ENCODE data around the gene KCNIP1. TPM values are rescaled to one million over a fixed set of nuclear protein-coding genes. Genes with fewer than 3 reads are reported as not detected.
A peak's percentile ranks its signal among the peaks of the same experiment; 100 is the strongest.

KCNIP1 gene
- total RNA-seq (2016; rRNA removed; fragmentation: Illumina TruSeq; extraction: Trizol), result not detected in 2 replicates
- not detected in 2 replicates for total RNA-seq (2016; cell fraction: cytosol; rRNA removed; fragmentation: Illumina TruSeq; extraction: Trizol; ENCODE audit: low read depth)
- total RNA-seq (2016; cell fraction: insoluble cytoplasmic fraction; rRNA removed; fragmentation: Illumina TruSeq; extraction: Trizol), result not detected in 2 replicates
- total RNA-seq (2016; cell fraction: membrane; rRNA removed; fragmentation: Illumina TruSeq; extraction: Trizol), result not detected in 2 replicates
- not detected in 2 replicates for total RNA-seq (2016; cell fraction: nucleus; rRNA removed; fragmentation: Illumina TruSeq; extraction: Trizol)
- polyA plus RNA-seq (2011; rRNA removed), result not detected in 2 replicates
- not detected in 2 replicates for polyA plus RNA-seq (2011; cell fraction: cytosol; rRNA removed)
- not detected in 2 replicates for polyA plus RNA-seq (2011; cell fraction: nucleus; rRNA removed)
- not detected in 2 replicates for polyA plus RNA-seq (2012)
- polyA plus RNA-seq (2016; cell fraction: cytosol; fragmentation: Illumina TruSeq; extraction: Trizol; ENCODE audit: low read depth), result not detected in 2 replicates
- polyA plus RNA-seq (2016; cell fraction: insoluble cytoplasmic fraction; fragmentation: Illumina TruSeq; extraction: Trizol; ENCODE audit: low read depth), result not detected in 2 replicates
- not detected in 2 replicates for polyA plus RNA-seq (2016; cell fraction: membrane; fragmentation: Illumina TruSeq; extraction: Trizol; ENCODE audit: low read depth)
- polyA plus RNA-seq (2016; cell fraction: nucleus; fragmentation: Illumina TruSeq; extraction: Trizol; ENCODE audit: insufficient read depth, low read depth), result not detected in 2 replicates
- not detected in 2 replicates for polyA minus RNA-seq (2011; rRNA and poly(A)+ RNA removed; ENCODE audit: low replicate concordance)
- not detected in 2 replicates for polyA minus RNA-seq (2011; cell fraction: cytosol; rRNA and poly(A)+ RNA removed)
- polyA minus RNA-seq (2011; cell fraction: nucleus; rRNA and poly(A)+ RNA removed), result not detected in 2 replicates
- Bru-seq, nascent RNA, result not detected
- BruChase-seq, experiment 1, labeled RNA remaining after a 6-hour chase, result not detected
- BruChase-seq, experiment 2, labeled RNA remaining after a 2-hour chase, result not detected
- long read RNA-seq, experiment 1, result 0 reads
- long read RNA-seq, experiment 2, result 0 reads

DNA sequence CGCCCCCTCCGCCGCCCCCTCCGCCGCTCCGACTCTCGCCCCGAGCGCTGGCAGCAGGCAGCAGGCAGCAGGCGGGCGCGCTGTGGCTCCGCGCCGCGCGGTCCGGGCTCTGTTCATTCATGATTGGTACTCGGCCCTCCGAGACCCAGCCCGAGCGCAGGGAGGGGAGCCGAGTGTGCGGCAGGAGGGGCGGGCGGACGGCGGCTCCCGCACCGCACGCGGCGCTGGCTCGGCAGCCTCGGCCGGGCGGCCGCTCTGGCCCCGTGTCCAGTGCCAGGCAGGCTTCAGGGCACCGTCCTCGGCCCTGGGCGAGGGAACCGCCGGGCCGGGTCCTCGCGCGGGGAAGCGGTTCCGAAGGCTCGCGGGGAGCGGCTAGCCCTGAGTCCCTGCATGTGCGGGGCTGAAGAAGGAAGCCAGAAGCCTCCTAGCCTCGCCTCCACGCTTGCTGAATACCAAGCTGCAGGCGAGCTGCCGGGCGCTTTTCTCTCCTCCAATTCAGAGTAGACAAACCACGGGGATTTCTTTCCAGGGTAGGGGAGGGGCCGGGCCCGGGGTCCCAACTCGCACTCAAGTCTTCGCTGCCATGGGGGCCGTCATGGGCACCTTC, at the start of gene KCNIP1:
KCNIP1 (plus strand) TSS at position 31 of the 607 bp plus-strand sequence.
- ATAC-seq, result no peak
- no peak for FAIRE-seq
- Histone ChIP-seq H3K79me2 (ENCODE audit: insufficient read depth, low read length) (no peaks in the 10 kb centered on the region), H3K4me2 (ENCODE audit: low read depth, low read length) (no peak within 1 kb of the TSS), H3K9ac (ENCODE audit: insufficient read depth, low read depth, low read length) (no peak within 1 kb of the TSS), H3K4me1 (ENCODE audit: insufficient read depth, low read length) (no peaks in the 10 kb centered on the region), H4K20me1 (ENCODE audit: insufficient read depth, low read length) (no peaks in the 10 kb centered on the region), H3K4me3 (replicated peaks in 1 of 3; ENCODE audit: insufficient read depth in 1 of 3, low read depth in 2 of 3, low read length in 3 of 3) (no peak within 1 kb of the TSS), H3K36me3 (replicated peaks in 1 of 2; ENCODE audit: control insufficient read depth in 1 of 2, insufficient read depth in 2 of 2, low read length in 2 of 2) (no peaks in the 10 kb centered on the region), H2AFZ (ENCODE audit: low read length) (no peak within 1 kb of the TSS), H3K27me3 (ENCODE audit: control insufficient read depth in 1 of 2, insufficient read depth in 2 of 2, low read length in 2 of 2) (peaks cover 2 to 31% of the 10 kb centered on the region in 2 experiments; a peak in 4 of 5 replicates), H3K9me3 (ENCODE audit: low read length) (no peaks in the 10 kb centered on the region), H3K27ac (ENCODE audit: extremely low read length, insufficient read depth, low read length) (no peak within 1 kb of the TSS)
- in situ Hi-C loops (cut with HindIII; ENCODE audit: extremely low pct_ligation_motif_present, low pct_unique_long_range_greater_than_20kb) (no loop called here), intact Hi-C loops (cut with micrococcal nuclease; ENCODE audit: unreplicated experiment) (no loop called here)
- POLR2A ChIA-PET, result no interaction called here
- TF ChIP-seq HMG20A (CRISPR knock-in tag; IDR thresholded peaks at IDR 0.05; ENCODE audit: borderline replicate concordance), result no peak
- TF ChIP-seq ZNF879 (CRISPR knock-in tag; IDR thresholded peaks at IDR 0.05), result no peak
- TF ChIP-seq RAD51 (IDR thresholded peaks at IDR 0.05; ENCODE audit: borderline replicate concordance), result no peak
- TF ChIP-seq CBX5 (CRISPR knock-in tag; IDR thresholded peaks at IDR 0.05; ENCODE audit: borderline replicate concordance), result no peak
- WGBS (ENCODE audit: low lambda C conversion rate), result no CpG with 5 or more reads among the region's 65 CpGs
- no TSS peak for BruUV-seq (replicated peaks)
- CTCF ChIA-PET (ENCODE audit: low intra/inter-chr PET ratio, low total read pairs), result no interaction called here
- DNase-seq (ENCODE audit: low spot score), result no peak

DNA sequence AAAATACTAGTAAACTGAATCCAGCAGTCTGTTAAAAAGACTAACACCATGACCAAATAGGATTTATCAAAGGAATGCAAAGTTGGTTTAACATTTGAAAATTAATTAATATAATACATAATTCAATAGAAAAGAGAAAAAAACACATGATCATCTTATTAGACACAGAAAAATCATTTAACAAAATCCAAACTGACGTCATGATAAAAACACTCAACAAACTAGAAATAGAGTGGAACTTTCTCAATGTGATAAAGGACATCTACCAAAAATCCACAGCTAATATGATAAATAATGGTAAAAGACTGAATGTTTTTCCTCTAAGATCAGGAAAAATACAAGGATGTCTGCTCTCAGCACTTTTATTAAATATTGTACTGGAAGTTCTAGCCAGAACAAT, 40.4 kb upstream of the KCNIP1 start:
- H2AFZ ChIP-seq (ENCODE audit: low read length), result no peak overlapping the region
- H3K4me1 ChIP-seq (ENCODE audit: insufficient read depth, low read length), result peaks cover 9% of the 10 kb centered on the region
- H3K9ac ChIP-seq (ENCODE audit: insufficient read depth, low read depth, low read length), result no peak overlapping the region
- H3K27ac ChIP-seq (ENCODE audit: extremely low read length, insufficient read depth, low read length), result no peak overlapping the region
- in situ Hi-C loops (cut with HindIII; ENCODE audit: extremely low pct_ligation_motif_present, low pct_unique_long_range_greater_than_20kb), result no loop called here
- no peak for FAIRE-seq
- no peaks in the 10 kb centered on the region for H3K79me2 ChIP-seq (ENCODE audit: insufficient read depth, low read length)
- 3% methylated on average over 1 of the region's 1 CpG for WGBS (ENCODE audit: low lambda C conversion rate)
- intact Hi-C loops (cut with micrococcal nuclease; ENCODE audit: unreplicated experiment), result no loop called here
- no peak for DNase-seq (ENCODE audit: low spot score)
- no peak for ATAC-seq
- H3K36me3 ChIP-seq (replicated peaks in 1 of 2; ENCODE audit: control insufficient read depth in 1 of 2, insufficient read depth in 2 of 2, low read length in 2 of 2), result no peaks in the 10 kb centered on the region
- H3K4me2 ChIP-seq (ENCODE audit: low read depth, low read length), result no peak overlapping the region
- no peaks in the 10 kb centered on the region for H3K9me3 ChIP-seq (ENCODE audit: low read length)
- no peak overlapping the region for H3K4me3 ChIP-seq (replicated peaks in 1 of 3; ENCODE audit: insufficient read depth in 1 of 3, low read depth in 2 of 3, low read length in 3 of 3)
- BruUV-seq (replicated peaks), result no TSS peak
- H4K20me1 ChIP-seq (ENCODE audit: insufficient read depth, low read length), result no peaks in the 10 kb centered on the region
- ChIA-PET POLR2A (no interaction called here), CTCF (ENCODE audit: low intra/inter-chr PET ratio, low total read pairs) (no interaction called here)
- no peaks in the 10 kb centered on the region; a peak in 1 of 5 replicates for H3K27me3 ChIP-seq (ENCODE audit: control insufficient read depth in 1 of 2, insufficient read depth in 2 of 2, low read length in 2 of 2)
- TF ChIP-seq IRF2 (CRISPR knock-in tag; IDR thresholded peaks at IDR 0.05) (no peak), RFXANK (CRISPR knock-in tag; IDR thresholded peaks at IDR 0.05) (no peak), SMARCC2 (IDR thresholded peaks at IDR 0.05) (no peak), ATF7 (IDR thresholded peaks at IDR 0.05) (peak; percentile 78), ATF7 (CRISPR knock-in tag; IDR thresholded peaks at IDR 0.05) (no peak)

All from HepG2 (cell line).